Ishikawa (cell line): ENCODE data around the gene CEACAM21.

Source experiments
- EP300 ChIP-seq: IDR thresholded peaks from 2 replicates; pipeline ENCODE4 v1.6.1; 2012; ENCODE audit warnings: borderline replicate concordance
- FOXM1 ChIP-seq: IDR thresholded peaks from 2 replicates; pipeline ENCODE4 v1.6.1; 2012; ENCODE audit warnings: low read depth, borderline replicate concordance
- TCF12 ChIP-seq: IDR thresholded peaks from 2 replicates; pipeline ENCODE4 v1.6.1; 2012; ENCODE audit warnings: low read depth

DNA sequence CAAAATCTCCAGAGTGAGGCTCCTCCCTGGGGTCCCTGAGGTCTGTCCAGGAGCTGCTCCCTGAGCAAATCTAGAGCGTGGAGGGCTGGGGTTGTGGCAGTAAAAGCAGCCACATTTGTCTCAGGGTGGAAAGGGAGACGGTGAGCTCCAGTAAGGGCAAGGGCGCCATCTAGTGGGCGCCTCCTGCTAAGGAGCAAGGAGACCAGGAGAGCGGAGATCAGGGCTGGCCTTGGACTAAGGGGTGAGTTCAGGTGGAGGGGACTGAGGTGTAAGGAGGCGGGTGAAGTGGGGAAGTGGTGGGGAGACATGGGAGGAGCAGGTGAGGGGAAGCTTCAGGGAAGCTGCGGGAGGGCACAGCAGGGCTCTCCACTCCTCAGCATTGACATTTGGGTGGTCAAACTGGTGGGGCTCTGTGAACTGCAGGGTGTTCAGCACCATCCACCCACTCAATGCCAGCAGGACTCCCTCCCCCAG is 5.3 kb upstream of the CEACAM21 start:
- no peak for TF ChIP-seq FOXM1
- TF ChIP-seq EP300, result no peak
- no peak for TF ChIP-seq TCF12
